ENCODE results near the gene PAQR4.

The PAQR4 gene

DNA sequence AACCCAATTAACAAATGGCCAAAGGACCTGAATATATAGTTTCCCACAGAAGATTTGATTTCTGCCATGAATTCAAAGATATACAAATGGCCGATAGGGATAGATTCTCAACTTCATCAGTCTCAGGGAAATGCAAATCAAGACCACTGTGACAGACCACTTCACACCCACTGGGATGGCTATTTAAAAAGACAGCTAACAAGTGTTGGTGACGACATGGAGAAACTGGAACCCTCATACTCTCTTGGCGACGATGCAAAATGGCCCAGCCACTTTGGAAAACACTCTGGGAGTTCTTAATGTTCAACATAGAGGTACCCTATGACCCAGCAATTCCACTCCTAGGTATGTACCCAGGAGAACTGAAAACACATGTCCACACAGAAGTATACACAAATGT lies 22.5 kb upstream of the PAQR4 start:
- DNase-seq: no peak

DNA sequence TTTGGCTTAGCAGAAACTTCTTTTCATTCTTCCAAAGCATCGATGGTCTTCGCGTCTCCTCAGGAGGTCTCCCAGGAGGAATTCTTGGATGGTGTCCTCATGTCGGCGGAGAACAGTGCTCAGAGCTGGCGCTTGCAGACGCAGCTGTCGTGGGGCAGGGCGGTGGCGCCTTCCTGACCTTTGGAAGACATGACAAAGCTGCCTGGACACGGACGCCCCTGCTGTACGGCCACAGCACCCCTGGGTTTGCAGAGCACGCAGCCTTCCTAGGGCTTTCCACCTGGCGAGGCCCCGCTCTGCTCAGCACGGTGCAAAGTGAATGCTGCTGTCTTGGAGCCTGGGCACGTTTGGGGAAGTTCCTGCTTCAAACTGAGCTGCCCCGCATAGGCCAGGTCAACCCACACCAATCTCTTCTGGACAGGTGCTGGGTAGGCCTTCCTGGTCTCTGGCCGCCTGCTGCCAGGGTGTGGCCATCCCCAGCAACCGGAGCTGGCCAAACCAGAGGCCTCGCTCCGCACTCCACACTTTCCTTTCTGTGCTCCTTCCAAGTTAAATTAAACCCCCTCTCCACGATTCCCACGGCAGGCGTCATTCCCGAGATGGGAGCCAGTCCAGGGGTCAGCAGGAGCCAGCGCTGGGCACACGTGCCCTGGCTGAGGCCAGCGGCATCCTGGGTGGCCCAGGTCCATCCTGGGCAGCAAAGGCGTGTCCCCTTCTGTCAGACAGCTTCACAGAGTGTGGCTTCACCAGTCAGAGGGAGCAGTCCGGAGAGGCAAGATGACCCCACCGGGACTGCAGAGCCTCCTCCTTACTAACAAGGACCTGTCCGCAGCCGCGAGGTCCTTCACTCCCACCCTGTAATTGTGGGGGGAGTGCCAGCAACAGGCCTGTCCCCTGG lies 20.1 kb upstream of the PAQR4 start:
- DNase-seq: no peak

DNA sequence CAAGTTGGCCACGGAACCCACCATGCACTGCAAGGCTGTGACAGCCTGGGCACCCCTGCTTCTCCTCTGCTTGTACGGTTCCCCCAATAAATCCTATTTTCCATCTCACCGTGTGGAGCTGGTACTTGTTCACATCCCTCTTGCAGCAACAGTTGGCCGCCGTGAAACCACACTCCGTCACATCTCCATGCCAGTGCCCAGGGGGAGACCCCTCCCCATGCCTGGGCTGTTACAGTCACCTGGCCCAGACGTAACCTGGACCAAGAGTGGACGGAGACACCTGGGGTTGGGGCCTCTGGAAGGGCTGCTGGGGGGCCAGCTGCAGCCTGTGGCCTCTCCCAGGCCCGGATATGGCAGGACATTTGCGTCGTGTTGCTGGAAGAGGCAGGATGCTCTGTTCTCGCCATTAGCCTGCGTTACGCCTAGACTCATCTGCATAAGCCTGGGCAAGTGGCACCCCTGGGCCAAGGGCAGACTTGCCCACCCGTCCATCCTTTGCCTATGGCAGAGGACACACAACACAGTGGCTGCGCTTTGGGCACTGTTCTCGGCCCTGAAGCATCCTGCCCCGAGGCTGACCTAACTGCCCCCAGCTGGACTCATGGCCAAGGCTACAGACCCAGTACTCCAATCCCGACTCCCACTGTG lies 19.3 kb upstream of the PAQR4 start:
- no peak for DNase-seq

DNA sequence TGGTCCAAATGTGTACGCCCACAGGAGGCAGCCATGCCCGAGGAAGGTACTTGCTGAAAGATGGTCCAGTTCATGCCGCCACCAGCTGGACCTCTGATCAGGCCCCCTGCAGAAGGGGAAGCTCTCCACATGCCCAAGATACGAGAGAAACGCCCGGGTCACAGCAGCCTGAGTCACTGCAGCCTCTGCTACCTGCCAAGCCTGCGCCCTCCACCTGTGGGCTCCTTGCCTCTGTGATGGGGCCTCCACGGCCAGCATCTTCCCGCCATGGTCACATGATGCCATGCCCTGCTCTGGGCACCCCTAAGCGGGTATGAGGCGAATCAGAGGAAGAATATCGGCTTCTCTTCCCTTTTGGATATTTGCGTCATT lies 18.8 kb upstream of the PAQR4 start:
- no peak for DNase-seq

DNA sequence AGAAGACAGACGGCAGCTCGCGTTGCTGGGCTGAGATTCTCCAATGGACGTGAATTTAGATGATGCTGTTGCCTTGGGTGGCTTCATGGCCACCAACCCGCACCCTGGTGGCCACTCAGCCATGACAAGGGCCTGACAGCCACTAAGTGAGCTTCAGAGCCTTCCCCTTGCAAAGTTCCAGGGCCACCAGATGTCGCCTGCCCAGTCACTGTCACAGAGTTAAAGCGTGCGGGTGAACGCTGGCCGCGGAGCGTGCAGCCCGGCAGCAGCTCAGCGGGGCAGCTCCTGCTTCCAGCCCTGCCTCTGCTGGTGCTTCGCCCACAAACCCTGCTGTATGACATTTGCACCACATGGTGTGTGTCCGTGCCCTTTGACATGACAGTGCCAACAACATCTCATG lies 18.4 kb upstream of the PAQR4 start:
- no peak for DNase-seq

DNA sequence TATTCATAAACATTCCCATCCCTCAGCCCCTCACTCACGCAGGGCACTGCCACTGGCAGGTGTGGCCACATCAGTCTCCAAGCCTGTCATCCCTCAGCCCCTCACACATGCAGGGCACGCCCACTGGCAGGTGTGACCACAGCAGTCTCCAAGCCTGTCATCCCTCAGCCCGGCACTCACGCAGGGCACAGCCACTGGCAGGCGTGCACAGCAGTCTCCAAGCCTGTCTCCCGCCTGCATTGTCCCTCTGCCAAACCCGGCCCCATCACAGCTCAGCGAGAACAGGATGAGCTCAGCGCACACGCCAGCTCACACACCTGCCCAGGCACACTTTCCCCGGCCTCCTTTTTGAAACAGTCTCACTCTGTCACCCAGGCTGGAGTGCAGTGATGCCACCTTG lies 16.5 kb upstream of the PAQR4 start:
- DNase-seq: no peak

DNA sequence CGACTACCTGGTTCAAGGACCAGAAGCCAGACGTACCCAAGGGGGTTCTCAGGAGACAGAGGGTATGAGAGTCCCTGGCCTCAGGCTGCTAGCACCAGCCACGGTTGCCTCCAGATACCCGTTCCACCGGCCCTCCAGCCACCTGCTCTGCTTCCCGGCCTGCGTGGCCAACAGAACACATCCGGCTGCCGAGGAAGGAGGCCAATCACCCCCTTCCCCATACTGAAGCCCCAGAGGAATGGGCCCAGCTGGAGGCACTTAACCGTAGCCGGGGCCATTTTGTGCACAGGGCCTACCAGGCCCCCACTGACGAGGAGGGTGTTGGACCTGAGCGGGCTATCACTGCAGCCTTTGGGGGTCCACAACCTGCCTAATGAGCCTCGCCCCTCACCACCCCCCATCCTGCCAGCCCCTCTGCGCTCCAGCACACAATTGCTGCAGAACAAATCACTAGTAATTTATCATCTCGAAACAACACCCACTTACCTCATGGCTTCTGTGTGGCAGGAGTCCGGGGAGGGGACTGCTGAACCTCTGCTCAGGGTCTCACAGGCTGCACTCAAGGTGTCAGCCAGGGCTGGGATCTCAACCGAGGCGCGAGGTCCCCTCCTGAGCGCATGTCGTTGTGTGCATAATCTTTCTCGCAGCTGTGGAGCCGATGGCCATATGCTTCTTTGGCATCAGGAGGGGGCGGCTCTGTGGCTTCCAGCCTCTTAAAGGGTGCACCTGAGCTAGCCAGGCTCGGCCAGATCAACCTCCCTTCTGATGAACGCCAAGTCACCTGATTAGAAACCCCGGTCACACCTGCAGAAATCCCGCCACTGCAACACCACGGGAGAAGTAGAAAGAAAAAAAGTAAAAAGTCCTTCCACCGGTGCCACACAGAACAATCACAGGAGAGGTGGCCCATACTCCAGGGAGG lies 15.2 kb upstream of the PAQR4 start:
- DNase-seq: no peak

DNA sequence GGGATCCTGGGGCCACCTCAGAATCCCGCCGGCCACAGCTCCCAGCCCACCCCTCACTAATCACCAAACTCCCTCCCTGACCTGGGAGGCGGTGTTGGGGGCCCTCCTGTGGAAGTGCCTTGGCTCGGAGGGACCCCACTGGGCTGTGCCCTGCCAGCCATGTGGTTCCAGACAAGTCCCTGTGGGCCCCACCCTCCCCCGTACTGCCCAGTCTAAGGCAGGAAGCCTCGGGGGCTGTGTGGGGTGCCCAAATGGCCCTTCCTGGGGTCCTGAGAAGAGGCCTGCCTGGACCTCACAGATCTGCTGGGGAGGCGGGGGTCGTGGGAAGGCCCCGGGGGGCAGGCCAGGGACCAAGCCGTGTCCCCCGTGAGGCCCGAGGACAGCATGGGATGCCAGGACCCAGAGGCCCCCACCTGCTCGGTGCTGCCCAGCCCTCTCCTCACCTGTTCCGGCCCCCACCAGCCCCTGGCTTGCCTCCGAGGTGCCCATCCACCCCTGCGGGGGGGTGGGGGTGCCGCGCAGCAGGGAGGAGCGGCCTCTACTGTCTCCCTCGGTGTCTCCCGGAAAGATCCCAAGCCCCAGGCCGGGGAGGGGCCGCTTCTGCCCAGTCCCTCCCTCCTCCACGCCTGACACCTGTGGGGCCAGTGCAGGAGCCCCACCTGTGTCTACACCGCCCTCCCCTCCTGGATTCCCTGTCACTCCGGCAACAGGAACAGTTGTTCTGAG lies 14.3 kb upstream of the PAQR4 start:
- no peak for DNase-seq

DNA sequence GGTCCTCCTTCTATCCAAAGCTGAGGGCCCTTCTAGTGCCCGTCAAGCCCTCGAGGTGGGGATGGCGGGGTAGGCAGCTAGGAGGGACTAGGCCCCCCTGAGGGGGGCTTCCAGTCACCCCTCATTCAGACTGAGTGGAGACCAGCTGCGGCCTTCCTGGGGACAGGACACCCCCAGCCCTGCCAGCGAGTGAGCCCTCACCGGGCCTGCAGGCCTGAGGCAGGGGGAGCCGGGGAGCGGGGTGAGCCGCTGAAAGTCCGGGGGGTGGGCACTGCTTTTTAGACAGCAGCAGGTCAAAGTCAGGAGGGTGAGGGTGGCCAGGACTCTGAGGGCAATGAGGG lies 13.7 kb upstream of the PAQR4 start:
- DNase-seq: no peak

DNA sequence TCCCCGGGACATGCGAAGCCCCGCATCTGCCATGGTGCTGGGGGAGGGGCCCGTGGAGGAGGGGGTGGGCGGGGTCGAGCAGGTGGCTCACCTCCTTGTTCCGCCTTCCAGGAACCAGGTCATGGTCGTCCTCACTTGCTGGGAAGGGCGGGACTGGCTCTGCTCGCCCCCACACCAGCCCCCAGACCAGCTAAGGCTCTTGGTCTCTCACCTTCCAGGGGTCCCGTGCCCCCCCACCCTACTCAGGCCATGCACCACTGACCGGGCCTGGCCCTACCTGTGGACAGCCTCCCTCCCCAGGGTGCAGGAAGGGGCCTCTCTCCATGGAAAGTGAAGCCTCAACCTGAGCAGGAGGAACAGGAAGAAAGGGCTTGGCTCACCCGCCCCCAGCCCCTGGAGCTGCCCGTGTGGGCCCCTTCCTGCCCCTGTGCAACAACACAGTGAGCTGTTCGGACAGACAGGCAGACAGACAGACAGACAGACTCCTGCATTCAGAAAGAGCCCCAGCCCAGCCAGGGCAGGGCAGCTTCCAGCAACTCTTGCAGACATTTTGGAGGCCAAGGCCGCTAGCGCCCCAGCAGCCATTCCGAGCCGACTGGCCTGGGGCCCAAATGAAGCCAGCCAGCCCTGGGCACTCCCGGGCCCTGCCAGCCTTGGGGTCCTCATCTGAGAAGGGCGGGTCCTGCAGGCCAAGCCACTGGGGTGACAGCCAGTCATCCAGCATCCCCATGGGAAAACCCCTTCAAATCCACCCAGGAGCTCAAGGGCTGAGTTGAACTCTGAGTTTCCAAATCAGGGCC lies 13.2 kb upstream of the PAQR4 start:
- no peak for DNase-seq

DNA sequence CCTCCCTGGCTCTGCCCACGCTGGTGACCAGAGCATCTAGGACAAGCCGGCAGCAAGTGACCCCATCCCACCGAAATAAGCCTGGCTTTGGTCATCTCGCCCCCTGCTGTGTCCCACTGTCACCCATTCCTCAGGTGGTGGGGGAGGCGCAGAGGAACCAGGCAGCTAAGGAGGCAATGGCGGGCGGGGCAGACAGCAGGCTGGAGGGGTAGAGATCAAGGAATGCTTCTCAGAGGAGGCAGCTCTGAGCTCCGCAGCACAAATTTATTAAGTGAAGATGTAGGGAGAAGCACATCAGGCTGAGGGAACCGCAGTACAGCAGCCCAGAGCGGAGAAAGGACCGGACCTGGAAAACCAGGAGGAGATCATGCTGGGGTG lies 12.6 kb upstream of the PAQR4 start:
- no peak for DNase-seq

DNA sequence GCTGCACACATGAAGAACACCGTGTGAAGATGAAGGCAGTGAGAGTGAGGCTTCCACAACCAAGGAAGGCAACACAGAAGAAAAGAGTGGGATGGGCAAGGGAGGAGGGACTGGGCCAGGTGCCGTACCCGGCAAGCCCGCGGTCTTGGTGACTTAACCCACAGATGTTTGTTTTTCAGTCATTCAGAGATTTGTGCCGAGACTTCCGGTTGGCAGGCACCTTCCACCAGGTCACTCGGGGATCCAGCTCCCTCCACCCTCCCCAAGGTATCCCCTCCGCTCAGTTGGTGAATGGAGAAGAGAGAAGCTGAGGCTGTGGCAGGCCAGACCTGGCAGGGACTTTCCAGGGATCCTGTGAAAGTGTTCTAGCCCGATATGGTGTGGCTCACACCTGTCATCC lies 9.9 kb upstream of the PAQR4 start:
- DNase-seq: no peak

DNA sequence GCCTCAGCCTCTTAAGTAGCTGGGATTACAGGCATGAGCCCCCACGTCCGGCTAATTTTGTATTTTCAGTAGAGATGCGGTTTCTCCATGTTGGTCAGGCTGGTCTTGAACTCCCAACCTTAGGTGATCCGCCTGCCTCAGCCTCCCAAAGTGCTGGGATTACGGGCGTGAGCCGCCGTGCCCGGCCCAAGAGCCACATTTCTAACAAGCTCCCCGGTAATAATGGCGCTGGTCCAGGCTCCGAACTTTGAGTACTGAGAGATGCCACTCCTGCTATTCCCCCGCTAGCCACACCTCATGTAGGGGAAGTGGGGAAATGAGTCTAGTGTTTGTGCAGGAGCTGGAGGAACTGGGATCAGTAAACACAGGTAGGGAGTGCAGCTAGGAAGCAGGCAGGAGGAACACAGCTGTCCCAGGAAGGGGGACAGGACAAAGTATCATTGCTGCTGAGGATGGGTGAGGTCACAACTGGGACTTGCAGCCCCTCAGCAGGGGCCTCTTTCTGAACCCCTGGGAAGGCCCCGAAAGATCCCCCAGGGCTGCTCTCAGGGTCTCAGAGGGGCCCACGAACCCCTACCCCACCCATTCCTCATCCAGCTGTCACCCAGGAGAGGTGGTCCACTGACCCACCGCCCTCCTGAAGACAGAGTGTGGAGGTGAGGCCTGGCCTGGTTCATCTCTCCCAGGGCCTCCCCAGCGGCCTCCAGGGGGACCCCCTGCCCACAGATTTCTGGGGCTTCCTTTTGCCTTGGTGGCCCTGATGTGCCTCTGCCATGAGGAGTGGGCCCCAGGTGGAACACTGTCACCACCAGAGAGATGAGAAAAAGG lies 8.8 kb upstream of the PAQR4 start:
- DNase-seq: no peak

DNA sequence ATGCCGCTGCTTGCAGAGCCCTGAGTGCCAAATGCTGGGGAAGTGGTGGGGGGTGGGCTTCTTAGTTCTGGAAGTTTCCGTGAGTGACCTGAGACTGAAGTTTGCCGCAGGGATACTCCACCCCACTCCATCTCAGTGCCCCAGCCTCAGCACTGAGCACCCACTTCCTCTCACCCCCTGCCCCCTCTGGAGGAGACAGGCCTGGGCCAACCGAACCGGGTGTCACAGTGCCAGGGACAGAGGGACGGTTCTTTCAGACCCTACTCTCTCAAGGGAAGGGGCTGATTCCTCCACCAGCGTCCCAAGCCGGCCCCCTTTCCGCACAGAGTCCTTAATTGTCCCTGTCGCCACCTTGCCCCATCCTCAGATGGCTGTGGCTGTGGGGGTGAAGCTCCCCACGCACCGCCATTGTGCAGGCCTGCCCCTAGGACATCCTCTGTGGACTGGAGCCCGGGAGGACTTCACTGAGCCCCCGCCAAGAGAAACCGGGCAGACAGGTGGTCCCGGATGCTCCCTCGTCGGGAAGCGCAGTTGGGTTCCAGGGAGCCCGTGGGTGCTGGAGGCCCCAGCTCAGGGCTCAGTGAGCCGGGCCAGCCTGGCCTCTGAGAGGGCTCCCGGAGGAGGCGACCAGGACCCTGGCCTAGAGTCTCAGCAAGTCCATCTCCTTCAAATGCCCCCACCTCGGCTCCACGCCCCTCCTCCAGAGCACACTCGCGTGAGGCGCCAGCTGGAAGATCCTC lies 6.6 kb upstream of the PAQR4 start:
- DNase-seq: no peak

DNA sequence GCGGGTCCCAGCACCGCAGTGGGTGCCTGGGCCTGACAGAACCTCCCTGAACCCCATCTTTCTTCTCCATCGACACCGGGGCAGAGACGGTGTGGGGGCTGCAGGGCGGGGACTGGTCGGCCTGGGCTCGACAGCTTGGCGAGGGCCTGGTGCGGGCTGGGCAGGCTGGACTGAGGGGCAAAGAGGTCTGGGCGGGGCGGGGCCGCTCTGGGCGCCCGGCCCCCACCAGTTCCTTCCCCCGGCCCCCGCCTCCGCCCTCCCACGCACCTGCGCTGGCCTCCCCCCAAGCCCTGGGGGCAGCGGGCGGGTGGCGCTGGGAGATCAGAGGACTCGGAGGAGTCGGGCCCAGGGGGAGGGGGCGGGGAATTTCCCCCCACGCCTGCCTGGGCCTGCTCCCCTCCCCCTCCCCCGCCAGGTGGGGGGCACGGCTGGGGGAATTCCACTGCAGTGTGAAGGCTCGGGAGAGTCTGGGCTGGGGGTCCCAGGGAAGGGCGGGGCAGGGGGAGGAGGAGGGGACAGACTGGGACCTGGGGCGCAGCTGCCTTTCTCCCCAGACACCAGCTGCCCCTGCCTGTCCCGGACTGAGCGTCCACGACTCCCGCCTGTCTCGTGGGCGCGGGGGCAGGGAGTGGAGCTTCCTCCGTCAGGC lies 6.0 kb upstream of the PAQR4 start:
- peak; percentile 51 for DNase-seq

DNA sequence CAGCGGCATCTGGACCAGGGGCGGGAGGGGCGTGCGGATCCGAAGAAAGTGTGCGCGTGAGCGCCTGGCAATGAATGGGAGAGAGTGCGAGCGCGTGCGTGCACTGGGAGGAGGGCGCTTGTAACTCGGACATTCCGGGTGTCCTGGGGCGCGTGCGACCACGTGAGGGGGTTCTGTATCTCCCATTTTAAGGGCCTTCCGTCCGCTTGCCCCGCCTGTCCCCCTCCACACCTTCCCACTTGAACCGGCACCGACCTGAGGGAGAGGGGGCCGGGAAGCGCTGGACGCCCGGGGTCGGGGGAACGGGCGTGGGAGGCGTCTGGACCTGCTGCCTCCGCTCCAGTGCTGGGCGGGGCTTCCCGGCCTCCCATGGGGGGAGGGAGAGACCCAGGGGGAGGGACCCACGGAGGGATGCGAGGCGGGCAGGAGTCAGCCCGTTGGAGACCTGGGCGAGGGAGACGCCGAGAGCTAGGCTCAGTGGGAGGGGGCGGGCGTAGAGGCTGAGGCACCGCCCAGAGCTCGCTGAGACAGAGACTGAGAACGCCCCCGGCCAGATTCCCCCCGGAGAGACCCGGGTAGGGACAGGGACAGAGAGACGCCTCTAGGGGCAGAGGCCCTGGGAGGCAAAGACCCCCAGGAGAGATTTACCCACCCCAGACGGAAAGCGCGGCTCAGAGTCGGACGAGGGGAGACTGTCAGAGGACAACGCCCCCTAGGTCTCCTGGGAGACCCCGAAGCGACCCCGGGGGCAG lies 5.2 kb upstream of the PAQR4 start, which contains the start of gene KREMEN2:
Gene KREMEN2 (plus strand): TSS at position 553 of the 752 bp plus-strand sequence. CDS start 246 bp downstream, outside the sequence.
- DNase-seq: no peak

DNA sequence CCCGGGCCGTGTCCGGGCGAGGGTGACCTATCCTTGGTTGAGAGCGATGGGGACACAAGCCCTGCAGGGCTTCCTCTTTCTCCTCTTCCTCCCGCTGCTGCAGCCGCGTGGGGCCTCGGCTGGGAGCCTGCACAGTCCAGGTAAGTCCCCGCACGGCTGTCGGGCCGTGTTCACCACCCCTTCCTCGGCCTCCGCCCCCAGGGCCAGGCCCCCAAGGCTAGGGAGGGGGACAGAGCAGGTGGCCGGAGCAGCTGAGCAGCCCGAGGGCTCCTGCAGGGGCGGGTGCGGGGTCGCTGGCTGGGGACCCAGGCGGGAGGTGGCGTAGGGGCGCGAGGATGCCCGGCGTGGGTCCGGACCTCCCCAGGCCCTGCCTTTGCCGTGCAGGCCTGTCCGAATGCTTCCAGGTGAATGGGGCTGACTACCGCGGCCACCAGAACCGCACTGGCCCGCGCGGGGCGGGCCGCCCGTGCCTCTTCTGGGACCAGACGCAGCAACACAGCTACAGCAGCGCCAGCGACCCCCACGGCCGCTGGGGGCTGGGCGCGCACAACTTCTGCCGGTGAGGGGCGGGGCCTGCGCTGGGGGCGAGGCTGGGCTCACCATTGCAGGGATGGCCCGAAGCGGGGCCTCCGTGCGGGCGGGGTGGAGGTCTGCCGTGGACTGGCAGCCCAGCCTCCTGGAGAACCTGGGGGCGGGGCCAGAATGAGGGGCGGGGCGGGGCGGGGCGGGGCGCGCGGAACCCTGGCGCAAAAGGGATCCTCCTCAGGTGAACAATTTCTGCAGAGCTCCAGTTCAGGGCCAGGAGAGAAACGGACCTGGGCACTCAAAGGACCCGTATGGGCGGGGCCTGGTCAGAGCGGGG lies 4.4 kb upstream of the PAQR4 start:
- peak; percentile 69 for DNase-seq
